Uterus (tissue), 2 donors: ENCODE measurements around the gene CXorf58.

Source experiments
- POLR2A ChIP-seq, 2 donors: fragments of 450-650 bp; IDR thresholded peaks; one replicate each; pipeline ENCODE4 v1.6.1; 2016; ENCODE audit warnings: antibody characterized with exemption in 2 of 2, mild to moderate bottlenecking in 1 of 2, moderate library complexity in 1 of 2
- TF ChIP-seq, protein P1 (sequence below), 4 experiments: fragments of 200-600 bp in 2 of 4; fragments of 450-650 bp in 2 of 4; sonication (generic) in 2 of 4; IDR thresholded peaks; one replicate each; pipeline ENCODE4 v1.5.1; 2016 to 2019; ENCODE audit warnings: antibody characterized with exemption in 4 of 4, mild to moderate bottlenecking in 2 of 4, moderate library complexity in 1 of 4

DNA sequence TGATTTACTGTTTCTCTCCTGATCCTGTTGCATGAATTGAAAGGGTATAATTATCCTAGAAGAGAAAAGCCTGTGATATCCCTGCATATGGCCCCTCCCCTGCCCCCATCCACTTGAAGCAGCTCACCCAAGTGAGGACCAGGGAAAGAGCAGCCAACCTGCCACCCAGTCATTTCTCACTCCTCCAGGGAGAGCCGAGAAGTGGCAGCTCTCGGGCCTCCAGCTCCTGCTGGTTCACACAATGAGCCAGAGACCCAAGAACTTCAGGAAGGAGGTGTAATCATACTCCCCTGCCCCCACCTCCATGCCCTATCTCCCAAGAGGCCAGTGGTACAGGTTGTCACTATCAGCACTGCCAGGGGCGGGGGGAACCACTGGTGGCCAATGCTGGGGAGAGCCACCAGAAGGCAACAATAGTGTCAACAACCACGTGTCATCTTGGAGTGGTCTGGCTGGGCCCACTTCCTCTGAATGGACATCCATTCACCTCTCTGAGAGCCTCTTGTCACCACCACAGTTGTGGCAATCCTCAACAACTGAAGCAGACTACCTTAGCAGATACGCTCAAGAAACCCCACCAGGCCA lies 43.0 kb upstream of the CXorf58 start:
- TF ChIP-seq POLR2A (IDR thresholded peaks at IDR 0.05): no peak
- TF ChIP-seq, protein P1, sequence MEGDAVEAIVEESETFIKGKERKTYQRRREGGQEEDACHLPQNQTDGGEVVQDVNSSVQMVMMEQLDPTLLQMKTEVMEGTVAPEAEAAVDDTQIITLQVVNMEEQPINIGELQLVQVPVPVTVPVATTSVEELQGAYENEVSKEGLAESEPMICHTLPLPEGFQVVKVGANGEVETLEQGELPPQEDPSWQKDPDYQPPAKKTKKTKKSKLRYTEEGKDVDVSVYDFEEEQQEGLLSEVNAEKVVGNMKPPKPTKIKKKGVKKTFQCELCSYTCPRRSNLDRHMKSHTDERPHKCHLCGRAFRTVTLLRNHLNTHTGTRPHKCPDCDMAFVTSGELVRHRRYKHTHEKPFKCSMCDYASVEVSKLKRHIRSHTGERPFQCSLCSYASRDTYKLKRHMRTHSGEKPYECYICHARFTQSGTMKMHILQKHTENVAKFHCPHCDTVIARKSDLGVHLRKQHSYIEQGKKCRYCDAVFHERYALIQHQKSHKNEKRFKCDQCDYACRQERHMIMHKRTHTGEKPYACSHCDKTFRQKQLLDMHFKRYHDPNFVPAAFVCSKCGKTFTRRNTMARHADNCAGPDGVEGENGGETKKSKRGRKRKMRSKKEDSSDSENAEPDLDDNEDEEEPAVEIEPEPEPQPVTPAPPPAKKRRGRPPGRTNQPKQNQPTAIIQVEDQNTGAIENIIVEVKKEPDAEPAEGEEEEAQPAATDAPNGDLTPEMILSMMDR (IDR thresholded peaks at IDR 0.05): no peak
